HEK293T (cell line): Measurements from ENCODE around the gene NEMF.

Experiments
- ARNT ChIP-seq: fragments of 450-650 bp; IDR thresholded peaks from 2 replicates; pipeline ENCODE4 v1.6.1; 2017; ENCODE audit warnings: mild to moderate bottlenecking
- BHLHE40 ChIP-seq: fragments of 450-650 bp; IDR thresholded peaks from 2 replicates; pipeline ENCODE4 v1.6.1; 2016; ENCODE audit warnings: mild to moderate bottlenecking, moderate library complexity, borderline replicate concordance
- ELF4 ChIP-seq: fragments of 450-650 bp; IDR thresholded peaks from 2 replicates; pipeline ENCODE4 v1.6.1; 2017; ENCODE audit warnings: antibody characterized with exemption
- FOXA1 ChIP-seq: fragments of 450-650 bp; IDR thresholded peaks from 2 replicates; pipeline ENCODE4 v1.6.1; 2016; ENCODE audit warnings: mild to moderate bottlenecking
- FOXK2 ChIP-seq: fragments of 450-650 bp; IDR thresholded peaks from 2 replicates; pipeline ENCODE4 v1.6.1; 2016; ENCODE audit warnings: mild to moderate bottlenecking
- FOXM1 ChIP-seq: fragments of 450-650 bp; IDR thresholded peaks from 2 replicates; pipeline ENCODE4 v1.6.1; 2017; ENCODE audit warnings: mild to moderate bottlenecking, borderline replicate concordance
- HDGF ChIP-seq: fragments of 450-650 bp; IDR thresholded peaks from 2 replicates; pipeline ENCODE4 v1.6.1; 2017; ENCODE audit warnings: antibody characterized with exemption, borderline replicate concordance
- LEF1 ChIP-seq: fragments of 450-650 bp; IDR thresholded peaks from 2 replicates; pipeline ENCODE4 v1.6.1; 2017; ENCODE audit warnings: mild to moderate bottlenecking, borderline replicate concordance
- NFRKB ChIP-seq: fragments of 450-650 bp; IDR thresholded peaks from 2 replicates; pipeline ENCODE4 v1.6.1; 2016; ENCODE audit warnings: mild to moderate bottlenecking, moderate library complexity
- SP1 ChIP-seq: fragments of 450-650 bp; IDR thresholded peaks from 2 replicates; pipeline ENCODE4 v1.6.1; 2017
- SUZ12 ChIP-seq: fragments of 450-650 bp; IDR thresholded peaks from 2 replicates; pipeline ENCODE4 v1.6.1; 2016; ENCODE audit warnings: mild to moderate bottlenecking
- TARDBP ChIP-seq: fragments of 450-650 bp; IDR thresholded peaks from 2 replicates; pipeline ENCODE4 v1.6.1; 2016
- ZNF384 ChIP-seq: fragments of 450-650 bp; IDR thresholded peaks from 2 replicates; pipeline ENCODE4 v1.6.1; 2016
- TF ChIP-seq, protein P1 (sequence below): fragments of 450-650 bp; IDR thresholded peaks from 2 replicates; pipeline ENCODE4 v1.6.1; 2016

DNA sequence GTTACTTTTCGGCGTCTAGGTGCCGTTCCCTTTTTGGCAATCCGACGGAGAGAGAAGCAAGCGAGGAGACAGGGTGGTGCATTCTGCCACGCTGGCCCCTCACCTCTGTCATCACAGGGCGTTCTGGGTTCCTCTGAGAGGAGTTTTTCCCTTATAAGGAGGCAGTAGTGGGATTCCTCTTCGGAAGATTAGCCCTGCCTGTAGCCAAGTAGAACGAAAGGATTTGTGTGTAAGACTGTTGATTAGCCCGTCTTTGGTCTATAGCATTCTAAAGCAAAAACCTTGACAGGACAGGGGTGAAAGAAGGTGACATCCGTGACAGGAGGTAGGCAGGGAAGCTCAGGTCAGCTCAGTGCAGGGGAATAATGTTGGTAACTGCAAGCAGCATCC is 9.1 kb upstream of the NEMF start:
- TF ChIP-seq NFRKB (no peak), ELF4 (no peak), FOXK2 (no peak), SP1 (no peak), LEF1 (no peak), BHLHE40 (no peak), FOXM1 (no peak), HDGF (no peak), TARDBP (no peak), SUZ12 (no peak), FOXA1 (no peak), ZNF384 (no peak), ARNT (no peak)
- TF ChIP-seq, protein P1, sequence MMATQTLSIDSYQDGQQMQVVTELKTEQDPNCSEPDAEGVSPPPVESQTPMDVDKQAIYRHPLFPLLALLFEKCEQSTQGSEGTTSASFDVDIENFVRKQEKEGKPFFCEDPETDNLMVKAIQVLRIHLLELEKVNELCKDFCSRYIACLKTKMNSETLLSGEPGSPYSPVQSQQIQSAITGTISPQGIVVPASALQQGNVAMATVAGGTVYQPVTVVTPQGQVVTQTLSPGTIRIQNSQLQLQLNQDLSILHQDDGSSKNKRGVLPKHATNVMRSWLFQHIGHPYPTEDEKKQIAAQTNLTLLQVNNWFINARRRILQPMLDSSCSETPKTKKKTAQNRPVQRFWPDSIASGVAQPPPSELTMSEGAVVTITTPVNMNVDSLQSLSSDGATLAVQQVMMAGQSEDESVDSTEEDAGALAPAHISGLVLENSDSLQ, result no peak
